Measurements from ENCODE around the gene NHERF2. TPM values are rescaled to one million over a fixed set of nuclear protein-coding genes. Genes with fewer than 3 reads are reported as not detected.
A peak's percentile ranks its signal among the peaks of the same experiment; 100 is the strongest.

Gene NHERF2
- total and polyA plus RNA-seq, 9 of the 15 experiments (the other 6 are each of a cell fraction or from before 2014, with no cell fraction given): 0.15 to 42.0 (median 12.5) TPM

DNA sequence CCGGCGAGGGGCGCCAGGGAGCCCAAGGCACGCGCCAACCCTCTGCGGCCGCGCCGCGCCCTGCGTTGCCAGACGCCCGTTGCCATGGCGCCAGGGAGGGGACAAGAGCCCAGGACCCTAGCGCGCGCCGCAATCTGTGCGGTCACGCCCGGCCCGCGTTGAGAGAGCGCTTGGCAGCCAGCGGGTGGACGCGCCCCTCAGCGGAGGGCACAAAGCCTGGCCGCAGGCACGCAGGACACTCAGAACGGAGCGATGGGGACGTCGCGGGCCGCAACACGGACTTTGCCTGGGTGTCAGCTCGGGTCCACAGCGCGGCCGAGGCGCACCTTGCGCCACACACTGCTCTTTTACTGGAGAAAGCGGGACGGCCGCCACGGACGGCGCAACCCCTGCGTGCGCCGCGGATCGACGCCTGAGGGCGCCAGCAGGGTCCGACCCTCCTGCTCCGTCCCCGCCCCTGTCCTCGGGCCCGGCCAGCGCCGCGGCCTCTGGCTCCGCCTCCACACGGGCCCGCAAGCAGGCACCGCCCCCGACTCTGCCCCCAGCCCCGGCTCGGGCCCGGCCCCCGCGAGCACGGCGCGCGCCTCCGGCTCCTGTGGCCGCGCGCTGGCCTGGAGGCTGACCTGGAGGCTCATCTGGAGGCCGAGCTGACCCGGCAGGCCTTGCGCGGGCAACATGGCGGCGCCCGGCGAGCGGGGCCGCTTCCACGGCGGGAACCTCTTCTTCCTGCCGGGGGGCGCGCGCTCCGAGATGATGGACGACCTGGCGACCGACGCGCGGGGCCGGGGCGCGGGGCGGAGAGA lies 43.0 kb upstream of the NHERF2 start, which contains the start of gene GFER (continued):
- TF ChIP-seq, protein P1, sequence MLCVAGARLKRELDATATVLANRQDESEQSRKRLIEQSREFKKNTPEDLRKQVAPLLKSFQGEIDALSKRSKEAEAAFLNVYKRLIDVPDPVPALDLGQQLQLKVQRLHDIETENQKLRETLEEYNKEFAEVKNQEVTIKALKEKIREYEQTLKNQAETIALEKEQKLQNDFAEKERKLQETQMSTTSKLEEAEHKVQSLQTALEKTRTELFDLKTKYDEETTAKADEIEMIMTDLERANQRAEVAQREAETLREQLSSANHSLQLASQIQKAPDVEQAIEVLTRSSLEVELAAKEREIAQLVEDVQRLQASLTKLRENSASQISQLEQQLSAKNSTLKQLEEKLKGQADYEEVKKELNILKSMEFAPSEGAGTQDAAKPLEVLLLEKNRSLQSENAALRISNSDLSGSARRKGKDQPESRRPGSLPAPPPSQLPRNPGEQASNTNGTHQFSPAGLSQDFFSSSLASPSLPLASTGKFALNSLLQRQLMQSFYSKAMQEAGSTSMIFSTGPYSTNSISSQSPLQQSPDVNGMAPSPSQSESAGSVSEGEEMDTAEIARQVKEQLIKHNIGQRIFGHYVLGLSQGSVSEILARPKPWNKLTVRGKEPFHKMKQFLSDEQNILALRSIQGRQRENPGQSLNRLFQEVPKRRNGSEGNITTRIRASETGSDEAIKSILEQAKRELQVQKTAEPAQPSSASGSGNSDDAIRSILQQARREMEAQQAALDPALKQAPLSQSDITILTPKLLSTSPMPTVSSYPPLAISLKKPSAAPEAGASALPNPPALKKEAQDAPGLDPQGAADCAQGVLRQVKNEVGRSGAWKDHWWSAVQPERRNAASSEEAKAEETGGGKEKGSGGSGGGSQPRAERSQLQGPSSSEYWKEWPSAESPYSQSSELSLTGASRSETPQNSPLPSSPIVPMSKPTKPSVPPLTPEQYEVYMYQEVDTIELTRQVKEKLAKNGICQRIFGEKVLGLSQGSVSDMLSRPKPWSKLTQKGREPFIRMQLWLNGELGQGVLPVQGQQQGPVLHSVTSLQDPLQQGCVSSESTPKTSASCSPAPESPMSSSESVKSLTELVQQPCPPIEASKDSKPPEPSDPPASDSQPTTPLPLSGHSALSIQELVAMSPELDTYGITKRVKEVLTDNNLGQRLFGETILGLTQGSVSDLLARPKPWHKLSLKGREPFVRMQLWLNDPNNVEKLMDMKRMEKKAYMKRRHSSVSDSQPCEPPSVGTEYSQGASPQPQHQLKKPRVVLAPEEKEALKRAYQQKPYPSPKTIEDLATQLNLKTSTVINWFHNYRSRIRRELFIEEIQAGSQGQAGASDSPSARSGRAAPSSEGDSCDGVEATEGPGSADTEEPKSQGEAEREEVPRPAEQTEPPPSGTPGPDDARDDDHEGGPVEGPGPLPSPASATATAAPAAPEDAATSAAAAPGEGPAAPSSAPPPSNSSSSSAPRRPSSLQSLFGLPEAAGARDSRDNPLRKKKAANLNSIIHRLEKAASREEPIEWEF (CRISPR knock-in tag; IDR thresholded peaks at IDR 0.05): no peak
- TF ChIP-seq, protein P2, sequence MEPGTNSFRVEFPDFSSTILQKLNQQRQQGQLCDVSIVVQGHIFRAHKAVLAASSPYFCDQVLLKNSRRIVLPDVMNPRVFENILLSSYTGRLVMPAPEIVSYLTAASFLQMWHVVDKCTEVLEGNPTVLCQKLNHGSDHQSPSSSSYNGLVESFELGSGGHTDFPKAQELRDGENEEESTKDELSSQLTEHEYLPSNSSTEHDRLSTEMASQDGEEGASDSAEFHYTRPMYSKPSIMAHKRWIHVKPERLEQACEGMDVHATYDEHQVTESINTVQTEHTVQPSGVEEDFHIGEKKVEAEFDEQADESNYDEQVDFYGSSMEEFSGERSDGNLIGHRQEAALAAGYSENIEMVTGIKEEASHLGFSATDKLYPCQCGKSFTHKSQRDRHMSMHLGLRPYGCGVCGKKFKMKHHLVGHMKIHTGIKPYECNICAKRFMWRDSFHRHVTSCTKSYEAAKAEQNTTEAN (CRISPR knock-in tag; IDR thresholded peaks at IDR 0.05): 0 out of 2 replicates have a peak, but pooled peaks have one; percentile 15
- TF ChIP-seq, protein P3, sequence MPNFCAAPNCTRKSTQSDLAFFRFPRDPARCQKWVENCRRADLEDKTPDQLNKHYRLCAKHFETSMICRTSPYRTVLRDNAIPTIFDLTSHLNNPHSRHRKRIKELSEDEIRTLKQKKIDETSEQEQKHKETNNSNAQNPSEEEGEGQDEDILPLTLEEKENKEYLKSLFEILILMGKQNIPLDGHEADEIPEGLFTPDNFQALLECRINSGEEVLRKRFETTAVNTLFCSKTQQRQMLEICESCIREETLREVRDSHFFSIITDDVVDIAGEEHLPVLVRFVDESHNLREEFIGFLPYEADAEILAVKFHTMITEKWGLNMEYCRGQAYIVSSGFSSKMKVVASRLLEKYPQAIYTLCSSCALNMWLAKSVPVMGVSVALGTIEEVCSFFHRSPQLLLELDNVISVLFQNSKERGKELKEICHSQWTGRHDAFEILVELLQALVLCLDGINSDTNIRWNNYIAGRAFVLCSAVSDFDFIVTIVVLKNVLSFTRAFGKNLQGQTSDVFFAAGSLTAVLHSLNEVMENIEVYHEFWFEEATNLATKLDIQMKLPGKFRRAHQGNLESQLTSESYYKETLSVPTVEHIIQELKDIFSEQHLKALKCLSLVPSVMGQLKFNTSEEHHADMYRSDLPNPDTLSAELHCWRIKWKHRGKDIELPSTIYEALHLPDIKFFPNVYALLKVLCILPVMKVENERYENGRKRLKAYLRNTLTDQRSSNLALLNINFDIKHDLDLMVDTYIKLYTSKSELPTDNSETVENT (CRISPR knock-in tag; IDR thresholded peaks at IDR 0.05): peak; percentile 85; the same call in 1 of the 2 replicates
- peak; percentile 79; the same call in 1 of the 2 replicates for TF ChIP-seq SP1 (CRISPR knock-in tag; IDR thresholded peaks at IDR 0.05)
- TF ChIP-seq PHTF2 (CRISPR knock-in tag; IDR thresholded peaks at IDR 0.05): no peak
- TF ChIP-seq ZNF316 (IDR thresholded peaks at IDR 0.05): no peak
- TF ChIP-seq, protein P4, sequence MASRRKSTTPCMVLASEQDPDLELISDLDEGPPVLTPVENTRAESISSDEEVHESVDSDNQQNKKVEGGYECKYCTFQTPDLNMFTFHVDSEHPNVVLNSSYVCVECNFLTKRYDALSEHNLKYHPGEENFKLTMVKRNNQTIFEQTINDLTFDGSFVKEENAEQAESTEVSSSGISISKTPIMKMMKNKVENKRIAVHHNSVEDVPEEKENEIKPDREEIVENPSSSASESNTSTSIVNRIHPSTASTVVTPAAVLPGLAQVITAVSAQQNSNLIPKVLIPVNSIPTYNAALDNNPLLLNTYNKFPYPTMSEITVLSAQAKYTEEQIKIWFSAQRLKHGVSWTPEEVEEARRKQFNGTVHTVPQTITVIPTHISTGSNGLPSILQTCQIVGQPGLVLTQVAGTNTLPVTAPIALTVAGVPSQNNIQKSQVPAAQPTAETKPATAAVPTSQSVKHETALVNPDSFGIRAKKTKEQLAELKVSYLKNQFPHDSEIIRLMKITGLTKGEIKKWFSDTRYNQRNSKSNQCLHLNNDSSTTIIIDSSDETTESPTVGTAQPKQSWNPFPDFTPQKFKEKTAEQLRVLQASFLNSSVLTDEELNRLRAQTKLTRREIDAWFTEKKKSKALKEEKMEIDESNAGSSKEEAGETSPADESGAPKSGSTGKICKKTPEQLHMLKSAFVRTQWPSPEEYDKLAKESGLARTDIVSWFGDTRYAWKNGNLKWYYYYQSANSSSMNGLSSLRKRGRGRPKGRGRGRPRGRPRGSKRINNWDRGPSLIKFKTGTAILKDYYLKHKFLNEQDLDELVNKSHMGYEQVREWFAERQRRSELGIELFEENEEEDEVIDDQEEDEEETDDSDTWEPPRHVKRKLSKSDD (conservative IDR thresholded peaks at IDR 0.05; ENCODE audit: low read length): no peak
- TF ChIP-seq NFE2 (IDR thresholded peaks at IDR 0.05; ENCODE audit: low read depth): no peak
- TF ChIP-seq, protein P5, sequence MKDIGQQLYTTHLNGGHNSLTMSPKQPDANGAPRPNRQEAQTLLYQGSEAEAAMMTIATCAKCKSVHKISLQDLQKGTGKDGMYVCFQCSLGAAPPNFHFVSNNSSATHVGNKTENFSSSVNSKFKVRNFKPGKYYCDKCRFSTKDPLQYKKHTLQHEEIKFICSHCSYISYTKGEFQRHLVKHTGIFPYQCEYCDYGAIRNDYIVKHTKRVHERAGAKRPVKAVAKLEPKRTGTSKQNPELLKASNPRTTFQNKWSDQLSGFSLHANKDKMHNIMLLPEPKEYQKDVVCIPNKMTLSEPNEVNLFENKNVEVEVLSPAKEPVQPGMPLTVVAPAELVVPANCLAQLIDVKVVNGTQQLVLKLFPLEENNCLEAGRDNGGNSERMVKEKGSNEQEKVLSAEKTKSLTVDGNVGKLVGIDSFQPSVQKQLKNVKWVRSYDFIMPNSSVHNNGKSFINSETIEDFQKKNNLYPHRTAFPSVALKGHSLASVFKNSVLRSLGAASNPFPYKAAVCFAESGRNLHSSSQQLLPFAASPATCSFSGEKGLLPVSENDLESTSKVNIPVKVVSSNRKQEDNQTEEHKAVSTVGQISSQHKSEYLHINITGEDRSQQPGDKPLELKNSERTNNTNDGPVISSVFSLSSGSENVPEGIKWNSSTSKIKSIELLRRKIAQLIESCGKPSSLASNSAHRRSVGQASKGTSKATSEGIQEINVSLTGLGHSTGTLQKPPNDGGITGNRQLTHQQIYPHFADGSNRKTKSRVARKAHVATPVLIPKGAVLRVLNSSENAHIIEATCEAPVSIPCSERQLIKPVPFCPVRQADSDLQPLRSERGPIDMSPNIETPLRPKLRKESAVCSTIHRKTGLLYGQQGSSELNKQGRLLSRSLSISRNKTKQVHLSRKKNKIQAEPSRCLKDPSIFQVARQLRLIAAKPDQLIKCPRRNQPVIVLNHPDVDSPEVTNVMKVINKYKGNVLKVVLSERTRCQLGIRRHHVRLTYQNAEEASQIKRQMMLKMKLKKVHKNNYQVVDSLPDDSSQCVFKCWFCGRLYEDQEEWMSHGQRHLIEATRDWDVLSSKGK (CRISPR knock-in tag; IDR thresholded peaks at IDR 0.05): no peak
- TF ChIP-seq ZNF143 (CRISPR knock-in tag; IDR thresholded peaks at IDR 0.05): peak; percentile 82

All from K562 (cell line).